Liver (tissue), 3 donors: ENCODE data around the gene CYSRT1.

Source experiments
- ATF3 ChIP-seq: IDR thresholded peaks from 2 replicates; pipeline ENCODE4 v1.6.1; 2016; ENCODE audit warnings: antibody characterized with exemption
- CTCF ChIP-seq: fragments of 150-350 bp; IDR thresholded peaks from 2 replicates; pipeline ENCODE4 v1.5.1; 2017; ENCODE audit warnings: improper control_type of control experiment, low read depth, low read length; ENCODE audit not compliant: missing input control
- EGR1 ChIP-seq, 2 donors: IDR thresholded peaks; 2 replicates each; pipeline ENCODE4 v1.6.1; 2016 to 2018; ENCODE audit warnings: antibody characterized with exemption in 2 of 2, low read depth in 2 of 2
- GABPA ChIP-seq, 2 donors: IDR thresholded peaks in 1 of 2; conservative IDR thresholded peaks in 1 of 2; 2 replicates each; pipeline ENCODE4 v1.6.1; 2016; ENCODE audit warnings: antibody characterized with exemption in 2 of 2, mild to moderate bottlenecking in 1 of 2, moderate library complexity in 1 of 2
- RAD21 ChIP-seq, 2 donors: IDR thresholded peaks; 2 replicates each; pipeline ENCODE4 v1.6.1; 2016; ENCODE audit warnings: antibody characterized with exemption in 2 of 2, mild to moderate bottlenecking in 2 of 2
- REST ChIP-seq: IDR thresholded peaks from 2 replicates; pipeline ENCODE4 v1.6.1; 2016; ENCODE audit warnings: antibody characterized with exemption, mild to moderate bottlenecking
- TAF1 ChIP-seq: conservative IDR thresholded peaks from 2 replicates; pipeline ENCODE4 v1.6.1; 2016; ENCODE audit warnings: antibody characterized with exemption, mild to moderate bottlenecking
- ZBTB33 ChIP-seq: IDR thresholded peaks from 2 replicates; pipeline ENCODE4 v1.6.1; 2016; ENCODE audit warnings: antibody characterized with exemption
- TF ChIP-seq, protein P1 (sequence below): IDR thresholded peaks from 2 replicates; pipeline ENCODE4 v1.6.1; 2016; ENCODE audit warnings: antibody characterized with exemption
- donor health status: healthy.
- donor health status: healthy.

DNA sequence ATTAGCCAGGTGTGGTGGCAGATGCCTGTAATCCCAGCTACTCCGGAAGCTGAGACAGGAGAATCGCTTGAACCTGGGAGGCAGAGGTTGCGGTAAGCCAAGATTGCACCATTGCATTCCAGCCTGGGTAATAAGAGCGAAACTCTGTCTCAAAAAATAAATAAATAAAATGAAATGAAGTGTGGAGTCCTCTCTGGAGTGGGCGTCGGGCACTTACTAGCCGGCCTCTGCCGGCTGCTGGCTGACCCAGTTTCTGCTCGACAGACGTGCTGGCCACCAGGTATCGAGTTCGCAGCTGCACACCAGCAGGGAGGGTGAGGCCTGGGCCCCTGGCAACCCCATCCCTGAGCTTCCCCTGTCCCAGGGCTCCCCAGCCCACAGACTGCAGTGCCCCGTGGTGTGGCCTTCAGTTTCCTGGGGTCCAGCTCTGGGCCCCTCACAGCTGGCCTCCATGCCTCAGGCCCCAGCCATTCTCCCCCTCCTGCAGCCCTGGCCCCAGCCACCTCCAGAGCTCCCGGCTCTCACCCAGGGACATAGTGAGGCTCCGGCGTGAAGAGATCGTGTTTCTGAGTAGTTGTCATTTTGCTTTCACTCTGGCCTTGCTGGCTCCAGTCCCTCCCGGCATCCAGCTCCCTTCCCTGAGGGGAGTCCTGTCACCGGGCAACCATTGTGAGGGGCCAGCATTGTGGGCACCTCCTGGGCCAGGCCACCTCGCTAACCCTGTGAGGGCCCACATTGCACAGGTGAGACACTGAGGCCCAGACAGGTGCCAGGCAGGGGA is 22.4 kb downstream of the CYSRT1 start:
- TF ChIP-seq CTCF (no peak), RAD21 (IDR thresholded peaks at IDR 0.05) (no peak), EGR1 (IDR thresholded peaks at IDR 0.05; ENCODE audit: low read depth in 2 of 2) (no peak), TAF1 (no peak), ZBTB33 (no peak), GABPA (IDR thresholded peaks at IDR 0.05 in 1 of 2, conservative IDR thresholded peaks at IDR 0.05 in 1 of 2) (no peak), ATF3 (no peak), REST (no peak)
- TF ChIP-seq, protein P1, sequence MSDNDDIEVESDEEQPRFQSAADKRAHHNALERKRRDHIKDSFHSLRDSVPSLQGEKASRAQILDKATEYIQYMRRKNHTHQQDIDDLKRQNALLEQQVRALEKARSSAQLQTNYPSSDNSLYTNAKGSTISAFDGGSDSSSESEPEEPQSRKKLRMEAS: no peak
